Measurements from ENCODE around the gene CCDC171.
A peak's percentile ranks its signal among the peaks of the same experiment; 100 is the strongest.
"Not testable (repeated sequence)": the region's sequence is repeated elsewhere in the genome, so short reads cannot be mapped to it uniquely, and the experiment has no call there.

CCDC171 gene

GRCh38 chr9:15670246-15670645, 117.4 kb downstream of the CCDC171 start:
- in situ Hi-C loops (cut with HindIII; ENCODE audit: low sequenced_read_pairs) = no loop called here
- TF ChIP-seq CTCF (IDR thresholded peaks at IDR 0.05; ENCODE audit: low read depth, low read length) = no peak
- H3K4me3 ChIP-seq (ENCODE audit: low read depth, low read length) = no peak overlapping the region
- no peak for DNase-seq (ENCODE audit: low read depth, low spot score)

- no peak for TF ChIP-seq CTCF (IDR thresholded peaks at IDR 0.05; ENCODE audit: low read depth, low read length)
- in situ Hi-C loops (cut with HindIII; ENCODE audit: low sequenced_read_pairs) = no loop called here
- no peak overlapping the region for H3K4me3 ChIP-seq (ENCODE audit: low read depth, low read length)
- no peak for DNase-seq (ENCODE audit: low read depth, low spot score)
These were observed 118.1 kb downstream of the CCDC171 start for GRCh38 chr9:15670894-15671293.

GRCh38 chr9:15693701-15694100, 140.9 kb downstream of the CCDC171 start:
- in situ Hi-C loops (cut with HindIII; ENCODE audit: low sequenced_read_pairs) = no loop called here
- DNase-seq (ENCODE audit: low read depth, low spot score) = no peak
- TF ChIP-seq CTCF (IDR thresholded peaks at IDR 0.05; ENCODE audit: low read depth, low read length) = no peak
- no peak overlapping the region for H3K4me3 ChIP-seq (ENCODE audit: low read depth, low read length)

GRCh38 chr9:15696979-15697378, 144.1 kb downstream of the CCDC171 start:
- no peak for TF ChIP-seq CTCF (IDR thresholded peaks at IDR 0.05; ENCODE audit: low read depth, low read length)
- in situ Hi-C loops (cut with HindIII; ENCODE audit: low sequenced_read_pairs) = no loop called here
- DNase-seq (ENCODE audit: low read depth, low spot score) = no peak
- H3K4me3 ChIP-seq (ENCODE audit: low read depth, low read length) = no peak overlapping the region

- TF ChIP-seq CTCF (IDR thresholded peaks at IDR 0.05; ENCODE audit: low read depth, low read length) = no peak
- no peak overlapping the region for H3K4me3 ChIP-seq (ENCODE audit: low read depth, low read length)
- DNase-seq (ENCODE audit: low read depth, low spot score) = peak; percentile 90
- in situ Hi-C loops (cut with HindIII; ENCODE audit: low sequenced_read_pairs) = no loop called here
These were observed 144.6 kb downstream of the CCDC171 start for GRCh38 chr9:15697446-15697851.

GRCh38 chr9:15699876-15700559, 147.2 kb downstream of the CCDC171 start:
- H3K4me3 ChIP-seq (ENCODE audit: low read depth, low read length); in situ Hi-C loops (cut with HindIII; ENCODE audit: low sequenced_read_pairs); DNase-seq (ENCODE audit: low read depth, low spot score): not testable (repeated sequence)

- no peak for TF ChIP-seq CTCF (IDR thresholded peaks at IDR 0.05; ENCODE audit: low read depth, low read length)
- H3K4me3 ChIP-seq (ENCODE audit: low read depth, low read length) = no peak overlapping the region
- in situ Hi-C loops (cut with HindIII; ENCODE audit: low sequenced_read_pairs) = no loop called here
- no peak for DNase-seq (ENCODE audit: low read depth, low spot score)
These were observed 154.2 kb downstream of the CCDC171 start for GRCh38 chr9:15707000-15707399.
